Mucosa of descending colon (tissue), 3 donors: ENCODE results near the gene FARSB. TPM values are rescaled to one million over a fixed set of nuclear protein-coding genes. Genes with fewer than 3 reads are reported as not detected.

Source experiments
- ATAC-seq: fragments of 200-7000 bp; cut with Tn5 transposase; one replicate; pipeline ENCODE4 v1.9.1; 2020; ENCODE audit warnings: mild to moderate bottlenecking, moderate library complexity
- DNase-seq, 3 donors: peaks; one replicate each; pipeline ENCODE4 v3.0.0-alpha.2; 2020
- H3K36me3 ChIP-seq: fragments of 200-600 bp; one replicate; pipeline ENCODE4 v1.8.0; 2021; ENCODE audit warnings: low read depth, mild to moderate bottlenecking
- H3K4me1 ChIP-seq: fragments of 200-600 bp; one replicate; pipeline ENCODE4 v1.8.0; 2021; ENCODE audit warnings: low read depth, mild to moderate bottlenecking
- H3K4me3 ChIP-seq: fragments of 200-600 bp; one replicate; pipeline ENCODE4 v1.8.0; 2021; ENCODE audit warnings: mild to moderate bottlenecking
- H3K9me3 ChIP-seq: fragments of 200-600 bp; one replicate; pipeline ENCODE4 v1.8.0; 2021; ENCODE audit warnings: mild to moderate bottlenecking
- intact Hi-C, 2 donors: fragments of 100-400 bp; cut with DNase I in 1 of 2; cut with micrococcal nuclease in 1 of 2; formaldehyde crosslinking; loops; one replicate each; pipeline versions ENCODE4 v1.11.0 to v1.11.1; 2022; cut with DNase I, micrococcal nuclease
- total RNA-seq, 3 donors: library from RNA; stranded (reverse); fragmentation: NEBNext Ultra II Directional in 2 of 3; extraction: Animal tissue kit (Norgen Biotek cat#: 25700) in 2 of 3; gene quantifications; one replicate each; pipeline versions ENCODE4 v1.2.1 to v1.2.4, GENCODE V29; 2021 to 2023
- TF ChIP-seq, protein P1 (sequence below): fragments of 200-600 bp; IDR thresholded peaks from one replicate; pipeline ENCODE4 v1.8.0; 2022; ENCODE audit warnings: antibody characterized with exemption, mild to moderate bottlenecking
- donor health status: DM: no; HTN: no; CAD: no; lungs with moderate emphysema.
- donor health status: DM: no; HTN: no; CAD: no.
- donor health status: DM: no; HTN: yes; CAD: no.

Gene FARSB
- total RNA-seq, 3 donors from 2014 or later: 18.0 to 27.2 (median 21.1) TPM

DNA sequence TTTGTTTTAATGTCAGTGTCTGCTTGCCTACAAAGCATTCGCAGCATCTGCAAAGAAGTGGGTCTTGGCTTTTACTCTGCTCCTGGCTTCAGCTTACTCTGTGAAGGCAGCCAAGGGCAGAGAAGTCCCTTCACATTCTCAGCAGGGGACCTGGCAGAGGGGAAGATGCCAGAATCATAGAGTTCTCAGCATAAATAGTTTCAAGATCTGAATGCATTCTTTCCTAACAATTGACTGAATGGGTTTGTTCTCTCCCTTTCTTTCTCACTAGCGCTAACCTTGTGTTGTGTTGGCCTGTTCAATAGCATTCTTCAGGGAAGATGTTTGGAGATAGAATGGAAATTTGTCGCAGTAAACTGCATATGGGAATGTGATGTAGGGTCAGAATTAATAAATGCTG, 106.9 kb downstream of the FARSB start:
- Histone ChIP-seq H3K4me1 (no peaks in the 10 kb centered on the region), H3K4me3 (no peak overlapping the region), H3K36me3 (no peaks in the 10 kb centered on the region), H3K9me3 (no peaks in the 10 kb centered on the region)
- DNase-seq: no peak
- intact Hi-C loops: no loop called here
- no peak for ATAC-seq
- TF ChIP-seq, protein P1, sequence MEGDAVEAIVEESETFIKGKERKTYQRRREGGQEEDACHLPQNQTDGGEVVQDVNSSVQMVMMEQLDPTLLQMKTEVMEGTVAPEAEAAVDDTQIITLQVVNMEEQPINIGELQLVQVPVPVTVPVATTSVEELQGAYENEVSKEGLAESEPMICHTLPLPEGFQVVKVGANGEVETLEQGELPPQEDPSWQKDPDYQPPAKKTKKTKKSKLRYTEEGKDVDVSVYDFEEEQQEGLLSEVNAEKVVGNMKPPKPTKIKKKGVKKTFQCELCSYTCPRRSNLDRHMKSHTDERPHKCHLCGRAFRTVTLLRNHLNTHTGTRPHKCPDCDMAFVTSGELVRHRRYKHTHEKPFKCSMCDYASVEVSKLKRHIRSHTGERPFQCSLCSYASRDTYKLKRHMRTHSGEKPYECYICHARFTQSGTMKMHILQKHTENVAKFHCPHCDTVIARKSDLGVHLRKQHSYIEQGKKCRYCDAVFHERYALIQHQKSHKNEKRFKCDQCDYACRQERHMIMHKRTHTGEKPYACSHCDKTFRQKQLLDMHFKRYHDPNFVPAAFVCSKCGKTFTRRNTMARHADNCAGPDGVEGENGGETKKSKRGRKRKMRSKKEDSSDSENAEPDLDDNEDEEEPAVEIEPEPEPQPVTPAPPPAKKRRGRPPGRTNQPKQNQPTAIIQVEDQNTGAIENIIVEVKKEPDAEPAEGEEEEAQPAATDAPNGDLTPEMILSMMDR: no peak

DNA sequence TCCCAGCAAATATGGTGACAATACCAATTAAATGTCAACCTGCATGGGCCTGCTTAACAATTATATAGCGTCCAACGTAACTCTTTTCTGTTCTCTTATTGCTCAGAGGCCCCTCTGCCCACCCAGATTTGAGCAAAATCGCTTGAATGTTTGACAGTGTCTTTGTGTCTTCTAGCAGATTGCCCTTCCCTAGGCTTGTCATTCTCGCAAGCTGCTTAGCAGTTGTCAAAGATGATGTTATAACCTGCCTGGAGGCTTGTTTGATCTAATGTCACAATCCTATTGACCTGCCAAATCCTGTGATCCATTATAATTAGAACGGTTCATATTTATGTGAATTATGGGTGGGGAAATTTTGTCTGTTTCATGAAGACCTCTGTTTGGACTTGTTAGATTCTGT, 108.8 kb downstream of the FARSB start:
- Histone ChIP-seq H3K9me3 (no peaks in the 10 kb centered on the region), H3K36me3 (no peaks in the 10 kb centered on the region), H3K4me3 (no peak overlapping the region), H3K4me1 (no peaks in the 10 kb centered on the region)
- ATAC-seq: no peak
- TF ChIP-seq, protein P1: no peak
- DNase-seq: no peak
- intact Hi-C loops: no loop called here

DNA sequence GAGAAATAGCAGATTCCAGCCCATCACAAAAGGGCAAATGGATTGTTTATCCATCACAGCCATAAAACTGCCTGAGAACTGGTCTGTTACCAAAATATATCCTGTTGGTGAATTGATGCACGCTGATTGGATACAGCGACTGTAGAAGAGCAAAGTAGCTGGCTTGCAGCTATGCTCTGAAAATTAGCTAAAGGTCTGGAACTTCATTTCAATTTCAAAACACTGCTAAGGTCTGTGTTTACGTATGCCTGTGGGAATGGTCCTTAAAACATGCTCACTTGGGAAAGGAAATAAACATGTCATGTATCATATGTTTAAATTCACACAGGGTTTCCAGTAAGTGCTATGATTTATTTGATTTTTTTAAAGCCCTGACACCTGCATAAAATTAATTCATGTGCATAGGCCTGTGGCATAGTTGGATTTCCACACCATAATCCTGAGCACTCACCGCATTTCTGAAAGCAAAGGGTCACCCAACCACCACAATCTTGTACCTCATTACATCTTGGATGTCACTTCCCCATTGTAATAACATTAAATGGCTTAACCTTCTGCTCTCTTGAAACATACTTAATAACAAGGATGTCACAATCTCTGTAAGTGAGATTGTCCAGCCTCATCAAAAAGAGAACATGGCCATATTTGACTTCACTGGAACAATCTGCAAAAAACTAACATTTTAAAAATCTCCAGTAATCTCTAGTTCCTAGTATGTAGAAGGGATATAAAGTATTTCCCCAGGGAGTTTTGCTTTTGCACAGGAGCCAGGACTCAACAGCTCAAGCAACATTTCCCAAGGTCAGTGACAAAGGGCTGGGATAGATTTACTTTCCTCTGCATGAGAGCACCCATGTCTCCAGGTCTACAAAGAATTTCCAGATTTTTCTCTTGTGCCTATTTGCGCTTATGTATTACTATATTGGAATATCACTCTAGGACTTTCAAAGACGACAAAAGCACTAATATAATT, 109.8 kb downstream of the FARSB start:
- Histone ChIP-seq H3K4me3 (no peak overlapping the region), H3K36me3 (no peaks in the 10 kb centered on the region), H3K9me3 (no peaks in the 10 kb centered on the region), H3K4me1 (no peaks in the 10 kb centered on the region)
- TF ChIP-seq, protein P1: no peak
- DNase-seq: no peak
- intact Hi-C loops: no loop called here
- no peak for ATAC-seq

DNA sequence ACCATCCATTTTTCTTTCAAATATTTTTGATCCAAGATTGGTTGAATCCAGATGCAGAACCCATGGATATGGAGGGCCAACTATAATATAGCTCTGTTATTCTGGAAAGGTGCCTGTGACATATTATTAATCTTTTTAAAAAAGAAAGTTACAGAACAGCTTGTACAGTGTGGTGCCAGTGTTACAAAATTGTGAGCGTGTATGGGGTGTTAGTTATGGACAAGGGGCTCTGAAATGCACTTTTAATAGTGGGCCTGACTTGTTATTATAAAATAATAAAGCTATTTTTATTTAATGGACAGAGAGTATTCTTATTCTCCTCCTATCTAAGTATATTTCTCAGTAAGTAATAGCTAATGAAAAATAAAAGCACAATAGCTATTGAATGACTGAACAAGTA, 111.2 kb downstream of the FARSB start:
- DNase-seq (no peak), ATAC-seq (no peak)
- H3K36me3 ChIP-seq: no peaks in the 10 kb centered on the region
- H3K9me3 ChIP-seq: no peaks in the 10 kb centered on the region
- H3K4me1 ChIP-seq: no peaks in the 10 kb centered on the region
- no peak overlapping the region for H3K4me3 ChIP-seq
- TF ChIP-seq, protein P1: no peak
- intact Hi-C loops: no loop called here

DNA sequence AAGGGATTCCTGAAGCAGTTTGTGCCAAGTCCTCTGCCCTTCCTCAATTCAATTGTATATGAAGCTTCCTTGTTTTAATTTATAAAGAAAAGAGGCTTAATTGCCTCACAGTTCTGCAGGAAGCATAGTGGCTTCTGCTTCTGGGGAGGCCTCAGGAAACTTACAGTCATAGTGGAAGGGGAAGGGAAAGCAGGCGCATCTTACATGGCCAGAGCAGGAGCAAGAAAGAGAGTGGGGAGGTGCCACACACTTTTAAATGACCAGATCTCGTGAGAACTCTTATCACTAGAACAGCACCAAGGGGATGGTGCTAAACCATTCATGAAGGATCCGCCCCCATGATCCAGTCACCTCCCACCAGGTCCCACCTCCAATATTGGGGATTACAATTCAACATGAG, 117.4 kb downstream of the FARSB start:
- Histone ChIP-seq H3K36me3 (no peaks in the 10 kb centered on the region), H3K4me1 (no peaks in the 10 kb centered on the region)
- intact Hi-C loops: no loop called here

More for the DNA sequence above, 117.4 kb downstream of the FARSB start:
- DNase-seq (no peak), ATAC-seq (no peak)
- no peaks in the 10 kb centered on the region for H3K9me3 ChIP-seq
- TF ChIP-seq, protein P1: no peak
- no peak overlapping the region for H3K4me3 ChIP-seq
